OCI-LY3 (cell line): ENCODE results near the gene IFNGR1.

Source experiments
- H2AFZ ChIP-seq: fragments of 200-600, 300-600 bp; shearing (Covaris generic); 2 replicates; pipeline ENCODE4 v1.6.0; 2014; ENCODE audit warnings: antibody characterized with exemption, low read depth, low read length
- H3K27ac ChIP-seq: fragments of 200-600, 300-600 bp; sonication (generic); 2 replicates; pipeline ENCODE4 v1.5.1; 2014; ENCODE audit warnings: mild to moderate bottlenecking, low read length, moderate library complexity, mixed read lengths
- H3K27me3 ChIP-seq: fragments of 200-600, 300-600 bp; sonication (generic); 2 replicates; pipeline ENCODE4 v1.6.1; 2014; ENCODE audit warnings: low read depth, low read length, mixed read lengths
- H3K36me3 ChIP-seq: fragments of 200-600, 300-600 bp; sonication (generic); replicated peaks from 2 replicates; pipeline ENCODE3; 2014; ENCODE audit warnings: low read depth, low read length, mixed read lengths
- H3K4me1 ChIP-seq: fragments of 300-600, 200-600 bp; sonication (generic); 2 replicates; pipeline ENCODE4 v1.6.1; 2014; ENCODE audit warnings: low read length, mixed read lengths
- H3K4me2 ChIP-seq: fragments of 200-600, 300-600 bp; sonication (generic); 2 replicates; pipeline ENCODE4 v1.6.1; 2014; ENCODE audit warnings: low read length, mixed read lengths
- H3K4me3 ChIP-seq: fragments of 300-600, 200-600 bp; sonication (generic); 2 replicates; pipeline ENCODE4 v1.5.1; 2014; ENCODE audit warnings: antibody characterized with exemption, mild to moderate bottlenecking, low read length, moderate library complexity
- H3K79me2 ChIP-seq: fragments of 300-600, 200-600 bp; shearing (Covaris generic); 2 replicates; pipeline ENCODE4 v1.6.1; 2014; ENCODE audit warnings: mild to moderate bottlenecking, low read length, mixed read lengths
- H3K9ac ChIP-seq: fragments of 300-600, 200-600 bp; shearing (Covaris generic); 2 replicates; pipeline ENCODE4 v1.6.0; 2014; ENCODE audit warnings: mild to moderate bottlenecking, low read length, moderate library complexity
- H3K9me3 ChIP-seq: fragments of 200-600, 300-600 bp; shearing (Covaris generic); 2 replicates; pipeline ENCODE4 v1.6.1; 2014; ENCODE audit warnings: low read length, mixed read lengths; ENCODE audit not compliant: insufficient read depth
- H4K20me1 ChIP-seq: fragments of 200-600, 300-600 bp; sonication (generic); 2 replicates; pipeline ENCODE4 v1.6.1; 2016; ENCODE audit warnings: low read length, mixed read lengths; ENCODE audit not compliant: insufficient read depth
- EZH2phosphoT487 ChIP-seq: fragments of 200-600 bp; shearing (Covaris generic); IDR thresholded peaks from 2 replicates; pipeline ENCODE4 v1.6.1; 2018; ENCODE audit warnings: antibody characterized with exemption, mixed run types, low read depth
- TF ChIP-seq, protein P1 (sequence below): fragments of 200-600, 300-600 bp; sonication (generic); IDR thresholded peaks from 2 replicates; pipeline ENCODE4 v1.5.1; 2014; ENCODE audit warnings: antibody characterized with exemption, low read length, low read depth

Gene IFNGR1

DNA sequence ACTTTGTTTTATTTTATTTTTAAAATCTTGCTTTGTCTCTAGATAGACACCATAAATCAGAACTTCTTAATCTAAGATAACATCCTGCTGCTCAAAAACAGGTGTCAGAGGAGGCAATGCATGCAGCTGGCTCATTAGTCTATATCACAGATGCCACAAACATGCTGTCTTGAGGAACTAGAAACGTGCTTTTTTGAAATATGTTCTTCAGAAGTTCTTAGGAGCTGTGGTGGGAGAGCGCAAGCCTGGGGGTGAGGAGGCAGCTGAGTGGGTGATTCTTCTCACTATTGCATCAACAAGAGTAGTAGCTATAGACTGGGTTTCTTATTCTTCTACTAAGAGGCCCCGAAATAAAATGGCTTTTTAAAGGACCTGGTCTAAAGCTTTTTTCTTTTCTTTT lies 69.1 kb downstream of the IFNGR1 start:
- Histone ChIP-seq H3K4me3 (no peak overlapping the region), H3K9ac (no peak overlapping the region), H3K27ac (peak overlapping the region; percentile 30; the same call in 1 of the 2 replicates), H3K4me1 (peaks cover 15% of the 10 kb centered on the region), H3K79me2 (no peaks in the 10 kb centered on the region), H3K4me2 (peak overlapping the region; percentile 17; the same call in 1 of the 2 replicates), H4K20me1 (no peaks in the 10 kb centered on the region), H2AFZ (peak overlapping the region; percentile 77; the same call in 1 of the 2 replicates), H3K9me3 (no peaks in the 10 kb centered on the region), H3K27me3 (no peaks in the 10 kb centered on the region), H3K36me3 (peaks cover 4% of the 10 kb centered on the region)
- TF ChIP-seq, protein P1, sequence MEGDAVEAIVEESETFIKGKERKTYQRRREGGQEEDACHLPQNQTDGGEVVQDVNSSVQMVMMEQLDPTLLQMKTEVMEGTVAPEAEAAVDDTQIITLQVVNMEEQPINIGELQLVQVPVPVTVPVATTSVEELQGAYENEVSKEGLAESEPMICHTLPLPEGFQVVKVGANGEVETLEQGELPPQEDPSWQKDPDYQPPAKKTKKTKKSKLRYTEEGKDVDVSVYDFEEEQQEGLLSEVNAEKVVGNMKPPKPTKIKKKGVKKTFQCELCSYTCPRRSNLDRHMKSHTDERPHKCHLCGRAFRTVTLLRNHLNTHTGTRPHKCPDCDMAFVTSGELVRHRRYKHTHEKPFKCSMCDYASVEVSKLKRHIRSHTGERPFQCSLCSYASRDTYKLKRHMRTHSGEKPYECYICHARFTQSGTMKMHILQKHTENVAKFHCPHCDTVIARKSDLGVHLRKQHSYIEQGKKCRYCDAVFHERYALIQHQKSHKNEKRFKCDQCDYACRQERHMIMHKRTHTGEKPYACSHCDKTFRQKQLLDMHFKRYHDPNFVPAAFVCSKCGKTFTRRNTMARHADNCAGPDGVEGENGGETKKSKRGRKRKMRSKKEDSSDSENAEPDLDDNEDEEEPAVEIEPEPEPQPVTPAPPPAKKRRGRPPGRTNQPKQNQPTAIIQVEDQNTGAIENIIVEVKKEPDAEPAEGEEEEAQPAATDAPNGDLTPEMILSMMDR = no peak
- TF ChIP-seq EZH2phosphoT487 = no peak

DNA sequence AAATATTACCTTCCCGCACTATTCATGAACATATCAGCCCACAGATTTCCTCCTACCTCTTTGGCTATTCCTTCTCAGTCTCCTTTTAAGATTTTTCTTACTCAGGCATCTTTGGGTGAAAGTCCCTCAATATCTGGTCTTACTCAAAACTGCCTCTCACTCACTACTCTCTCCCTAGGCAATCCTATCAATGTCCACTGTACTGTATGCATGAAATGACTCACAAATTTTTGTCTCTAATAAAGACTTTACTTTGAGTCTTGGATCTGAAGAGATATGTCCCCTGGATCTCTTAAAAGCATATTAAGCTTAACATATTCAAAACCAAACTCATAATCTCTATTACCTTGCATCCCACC lies 70.2 kb downstream of the IFNGR1 start:
- H3K4me3 ChIP-seq = no peak overlapping the region
- TF ChIP-seq EZH2phosphoT487 = no peak
- TF ChIP-seq, protein P1 = no peak
- no peak overlapping the region for H3K27ac ChIP-seq
- no peaks in the 10 kb centered on the region for H3K9me3 ChIP-seq
- peaks cover 15% of the 10 kb centered on the region for H3K4me1 ChIP-seq
- H3K36me3 ChIP-seq = peaks cover 4% of the 10 kb centered on the region
- no peak overlapping the region for H2AFZ ChIP-seq
- no peaks in the 10 kb centered on the region for H4K20me1 ChIP-seq
- H3K9ac ChIP-seq = no peak overlapping the region
- H3K79me2 ChIP-seq = no peaks in the 10 kb centered on the region
- H3K27me3 ChIP-seq = no peaks in the 10 kb centered on the region
- H3K4me2 ChIP-seq = no peak overlapping the region

DNA sequence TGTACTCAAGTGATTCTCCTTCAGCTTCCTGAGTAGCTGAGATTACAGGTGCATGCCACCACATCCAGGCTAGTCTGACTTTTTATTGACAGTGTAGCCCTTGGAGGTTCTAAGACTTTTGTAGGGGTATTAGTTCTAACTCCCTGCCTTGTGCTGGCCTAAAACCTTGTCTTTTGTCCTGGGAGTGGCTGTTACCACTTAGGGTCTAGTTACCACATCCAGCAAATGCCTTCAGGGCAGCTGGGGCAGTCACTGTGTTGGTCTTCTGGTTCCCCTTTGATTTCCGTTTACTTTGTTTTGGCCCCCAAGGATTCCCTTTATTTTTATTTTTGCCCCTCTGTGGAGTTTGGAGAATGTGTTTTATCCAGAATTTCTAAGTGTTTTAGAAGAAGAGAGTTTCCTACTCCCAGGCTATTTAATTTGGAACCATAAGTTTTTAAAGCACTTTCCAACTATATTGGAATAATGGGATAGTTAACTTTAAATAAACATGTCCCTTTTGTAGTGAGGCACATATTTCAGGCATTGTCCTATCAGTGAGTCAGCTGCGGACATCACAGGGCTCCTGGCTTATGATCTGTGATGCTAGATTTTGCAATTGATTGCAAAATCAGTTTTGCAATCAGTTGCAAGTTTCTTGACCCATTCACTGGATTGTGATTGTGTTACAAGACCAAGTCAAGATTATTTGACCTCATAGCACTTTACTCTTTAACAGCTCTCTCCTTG lies 70.7 kb downstream of the IFNGR1 start:
- TF ChIP-seq EZH2phosphoT487 = no peak
- TF ChIP-seq, protein P1 = no peak
- H3K4me3 ChIP-seq = no peak overlapping the region
- H4K20me1 ChIP-seq = no peaks in the 10 kb centered on the region
- H3K27me3 ChIP-seq = no peaks in the 10 kb centered on the region
- H3K9ac ChIP-seq = no peak overlapping the region
- peaks cover 15% of the 10 kb centered on the region for H3K4me1 ChIP-seq
- no peak overlapping the region for H3K4me2 ChIP-seq
- peaks cover 4% of the 10 kb centered on the region for H3K36me3 ChIP-seq
- no peaks in the 10 kb centered on the region for H3K9me3 ChIP-seq
- no peak overlapping the region for H2AFZ ChIP-seq
- no peaks in the 10 kb centered on the region for H3K79me2 ChIP-seq
- no peak overlapping the region for H3K27ac ChIP-seq
